SIG-M5 (cell line): ENCODE data around the gene C2CD4C.
"Not testable (repeated sequence)": the region's sequence is repeated elsewhere in the genome, so short reads cannot be mapped to it uniquely, and the experiment has no call there.

Experiments
- DNase-seq: peaks from one replicate; lab custom pipeline; 2025; lab: John Stamatoyannopoulos, UW

Gene C2CD4C

DNA sequence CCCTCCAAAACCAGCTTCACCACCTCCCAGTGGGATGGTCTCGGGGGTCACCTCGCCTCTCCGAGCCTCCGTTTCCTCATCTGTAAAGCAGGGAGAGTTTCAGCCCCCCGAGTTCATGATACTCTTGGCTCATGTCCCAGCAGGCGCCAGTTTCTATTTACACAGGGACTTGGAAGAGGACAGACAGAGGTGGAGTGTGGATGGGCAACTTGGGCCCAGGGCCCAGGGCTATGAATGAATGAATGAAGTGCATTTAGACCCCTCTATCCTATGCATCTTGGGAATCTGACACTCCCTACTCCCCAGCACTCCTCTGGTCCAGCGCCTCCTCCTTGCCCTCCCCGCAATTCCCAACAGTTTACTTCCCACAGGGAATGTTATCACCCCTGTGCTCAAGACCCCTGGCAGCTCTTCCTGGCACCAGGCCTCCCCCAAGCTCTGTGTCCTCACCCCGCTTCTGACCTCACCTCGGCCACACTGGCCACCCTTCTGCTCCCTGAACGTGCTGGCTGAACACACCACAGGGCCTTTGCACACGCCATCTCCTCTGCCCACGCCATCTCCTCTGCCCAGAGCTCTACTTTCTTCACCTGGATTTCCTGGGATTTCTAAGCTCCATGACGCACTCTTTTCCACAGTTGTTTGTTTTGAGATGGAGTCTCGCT is 4.9 kb upstream of the C2CD4C start:
- no peak for DNase-seq

DNA sequence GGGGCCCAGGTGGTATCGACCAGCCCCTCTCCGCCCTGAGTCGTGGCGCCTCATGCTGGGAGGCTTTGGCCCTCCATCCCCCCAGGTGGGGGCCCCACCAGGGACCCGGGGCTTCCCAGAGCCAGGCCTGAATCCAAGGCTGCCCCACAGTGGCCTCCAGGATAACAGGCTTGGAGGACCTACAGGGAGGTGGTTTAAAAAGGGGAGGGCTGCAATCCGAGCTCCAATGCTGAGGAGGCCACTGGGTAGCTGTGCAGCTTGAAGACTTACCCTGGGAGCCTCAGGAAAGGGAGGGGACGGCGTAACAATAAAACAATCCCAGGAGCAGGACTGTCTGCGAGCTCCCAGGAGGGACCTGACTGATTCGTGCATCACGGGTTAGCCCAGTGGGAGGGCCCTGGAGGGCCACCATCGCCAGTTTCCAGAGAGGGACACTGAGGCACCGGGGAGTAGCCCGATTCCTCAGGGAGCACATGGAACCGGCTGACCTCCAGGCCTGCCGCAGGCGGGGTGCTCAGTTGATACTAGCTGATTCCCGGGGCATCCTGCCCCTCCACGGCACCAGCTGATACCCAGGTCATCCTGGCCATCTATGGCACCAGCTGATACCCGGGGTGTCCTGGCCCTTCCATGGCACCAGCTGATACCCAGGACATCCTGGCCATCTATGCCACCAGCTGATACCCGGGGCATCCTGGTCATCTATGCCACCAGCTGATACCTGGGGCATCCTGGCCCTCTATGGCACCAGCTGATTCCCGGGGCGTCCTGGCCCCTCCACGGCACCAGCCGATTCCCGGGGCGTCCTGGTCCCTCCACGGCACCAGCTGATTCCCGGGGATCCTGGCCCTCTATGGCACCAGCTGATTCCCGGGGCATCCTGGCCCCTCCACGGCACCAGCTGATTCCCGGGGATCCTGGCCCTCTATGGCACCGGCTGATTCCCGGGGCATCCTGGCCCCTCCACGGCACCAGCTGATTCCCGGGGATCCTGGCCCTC is 3.7 kb upstream of the C2CD4C start:
- no peak for DNase-seq

DNA sequence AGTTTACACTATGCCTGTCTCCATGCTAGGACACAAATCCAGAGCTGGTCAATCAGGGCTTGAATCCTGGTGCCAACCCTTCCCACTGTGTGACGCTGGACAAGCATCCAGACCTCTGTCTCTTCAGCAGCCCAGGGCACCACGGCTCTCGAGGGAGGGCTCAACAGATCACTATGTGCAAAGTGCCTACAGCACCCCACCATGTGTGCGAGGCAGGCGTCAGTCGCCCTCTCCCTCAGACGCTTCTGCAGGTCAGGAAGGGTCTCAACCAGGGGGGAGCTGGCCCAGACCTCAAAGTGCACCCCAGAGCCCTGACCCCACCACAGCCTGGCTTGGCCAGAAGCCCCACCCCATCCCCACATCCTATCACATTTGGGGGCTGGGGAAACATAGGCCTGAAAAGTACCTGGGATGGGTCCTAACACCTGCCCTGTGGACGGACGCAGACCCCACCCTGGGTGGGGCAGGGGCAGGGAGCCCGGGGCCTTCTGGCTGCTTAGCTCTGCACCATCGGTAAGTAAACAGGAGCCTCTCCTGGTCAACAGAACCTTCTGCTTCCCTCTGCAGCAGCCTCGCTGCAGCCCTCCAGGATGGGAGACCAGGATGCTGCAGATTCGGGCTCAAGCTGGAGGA is 2.9 kb upstream of the C2CD4C start:
- DNase-seq: no peak

DNA sequence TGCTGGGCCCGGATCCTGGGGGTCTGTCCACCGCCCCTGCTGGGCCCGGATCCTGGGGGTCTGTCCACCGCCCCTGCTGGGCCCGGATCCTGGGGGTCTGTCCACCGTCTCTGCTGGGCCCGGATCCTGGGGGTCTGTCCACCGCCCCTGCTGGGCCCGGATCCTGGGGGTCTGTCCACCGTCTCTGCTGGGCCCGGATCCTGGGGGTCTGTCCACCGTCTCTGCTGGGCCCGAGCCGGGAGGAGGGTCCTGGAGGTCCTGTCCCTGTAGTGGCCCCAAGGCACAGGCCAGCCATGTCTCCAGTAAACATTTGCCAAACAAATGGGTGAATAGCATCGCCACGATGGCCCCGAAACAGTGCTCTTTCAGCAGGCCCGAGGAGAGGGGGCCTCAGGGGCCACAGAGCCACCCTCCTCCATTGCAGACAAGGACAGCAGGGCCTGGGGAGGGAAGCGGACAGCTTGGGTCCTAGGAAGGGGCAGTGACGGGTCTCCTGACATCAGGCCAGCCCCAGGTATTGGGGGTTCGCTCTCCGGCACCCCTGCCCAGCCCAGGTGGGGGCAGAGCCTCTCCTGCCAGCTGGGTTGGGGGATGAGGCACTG is 2.3 kb upstream of the C2CD4C start:
- not testable (repeated sequence) for DNase-seq

DNA sequence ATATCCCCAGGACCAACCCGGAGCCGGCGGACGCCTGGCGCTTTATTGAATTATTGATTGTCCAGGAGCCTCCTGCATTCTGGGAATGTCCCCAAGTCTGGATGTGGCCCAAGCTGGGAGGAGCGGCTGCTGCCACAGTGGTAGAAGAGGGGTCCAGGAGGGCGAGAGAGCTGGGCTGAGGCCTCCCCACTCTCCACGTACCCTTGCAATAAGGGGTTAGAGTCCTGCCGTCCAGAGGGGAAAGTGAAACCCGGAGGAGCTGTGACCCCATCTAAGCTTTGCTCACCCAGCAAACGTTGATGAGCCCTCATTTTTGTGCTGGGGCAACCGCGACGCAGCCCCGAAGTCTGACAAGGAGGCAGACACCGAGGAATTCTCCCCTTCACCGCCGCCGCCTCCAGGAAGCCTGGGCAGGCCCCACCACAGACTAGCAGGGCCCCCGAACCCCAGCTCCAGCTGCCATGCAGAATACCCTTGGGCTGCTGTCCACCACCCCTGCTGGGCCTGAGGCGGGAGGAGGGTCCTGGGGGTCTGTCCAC is 1.4 kb upstream of the C2CD4C start:
- DNase-seq: no peak

DNA sequence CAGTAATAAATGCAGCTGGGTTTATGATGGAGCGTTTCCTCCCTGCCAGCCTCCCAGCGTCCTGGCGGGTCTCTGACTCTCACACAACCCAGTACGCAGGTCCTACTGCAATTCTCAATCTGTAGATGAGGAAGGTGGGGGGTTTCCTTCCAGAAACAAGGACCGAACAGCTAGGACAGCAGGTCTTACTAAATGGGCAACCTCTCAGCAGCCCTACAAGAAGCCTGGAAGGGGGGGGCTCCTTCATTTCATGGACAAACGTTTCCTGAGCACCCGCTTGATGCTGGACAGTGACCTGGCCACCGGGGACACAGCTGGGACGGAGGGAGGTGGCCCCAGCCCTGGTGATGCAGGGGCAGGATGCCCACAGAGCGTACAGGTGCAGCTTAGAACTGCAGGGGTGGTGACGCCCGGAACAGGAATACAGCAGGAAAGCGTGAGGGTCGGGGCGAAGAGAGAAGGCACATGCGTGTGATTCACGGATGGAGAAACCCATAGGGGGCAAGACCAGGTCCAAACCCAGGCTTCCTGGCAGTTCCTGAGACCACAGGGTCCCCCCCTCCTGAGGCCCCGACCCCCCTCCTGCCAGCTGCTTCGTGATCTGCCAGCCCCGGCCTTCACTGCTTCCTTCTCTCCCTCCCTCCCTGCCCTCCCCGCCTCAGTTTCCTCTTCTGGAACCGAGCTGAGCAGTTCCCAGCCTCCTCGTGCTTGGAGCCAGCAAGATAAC is 732 bp upstream of the C2CD4C start:
- no peak for DNase-seq

DNA sequence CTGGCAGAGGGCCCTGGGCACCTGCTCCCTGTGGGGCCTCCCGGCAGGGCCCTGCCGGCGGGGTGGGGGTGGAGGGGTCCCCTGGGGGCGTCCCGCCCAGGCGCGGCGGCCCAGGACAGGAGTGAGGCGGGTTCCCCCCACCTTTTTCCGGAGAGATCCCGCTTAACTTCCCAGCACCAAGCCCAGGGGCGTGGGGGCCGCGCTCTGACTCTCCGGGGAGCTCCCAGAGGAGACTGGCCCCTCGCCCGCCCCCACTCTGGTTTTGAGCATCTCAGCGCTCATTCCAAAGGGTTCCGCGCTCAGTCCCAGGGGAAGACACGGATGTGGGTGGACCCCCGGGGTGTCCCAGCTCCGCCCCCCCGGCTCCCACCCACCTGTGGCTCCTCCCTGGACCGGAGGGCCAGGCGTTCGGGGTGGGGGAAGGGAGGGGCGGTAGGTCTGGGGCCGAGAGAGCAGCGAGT is 476 bp downstream of the C2CD4C start:
- DNase-seq: no peak

DNA sequence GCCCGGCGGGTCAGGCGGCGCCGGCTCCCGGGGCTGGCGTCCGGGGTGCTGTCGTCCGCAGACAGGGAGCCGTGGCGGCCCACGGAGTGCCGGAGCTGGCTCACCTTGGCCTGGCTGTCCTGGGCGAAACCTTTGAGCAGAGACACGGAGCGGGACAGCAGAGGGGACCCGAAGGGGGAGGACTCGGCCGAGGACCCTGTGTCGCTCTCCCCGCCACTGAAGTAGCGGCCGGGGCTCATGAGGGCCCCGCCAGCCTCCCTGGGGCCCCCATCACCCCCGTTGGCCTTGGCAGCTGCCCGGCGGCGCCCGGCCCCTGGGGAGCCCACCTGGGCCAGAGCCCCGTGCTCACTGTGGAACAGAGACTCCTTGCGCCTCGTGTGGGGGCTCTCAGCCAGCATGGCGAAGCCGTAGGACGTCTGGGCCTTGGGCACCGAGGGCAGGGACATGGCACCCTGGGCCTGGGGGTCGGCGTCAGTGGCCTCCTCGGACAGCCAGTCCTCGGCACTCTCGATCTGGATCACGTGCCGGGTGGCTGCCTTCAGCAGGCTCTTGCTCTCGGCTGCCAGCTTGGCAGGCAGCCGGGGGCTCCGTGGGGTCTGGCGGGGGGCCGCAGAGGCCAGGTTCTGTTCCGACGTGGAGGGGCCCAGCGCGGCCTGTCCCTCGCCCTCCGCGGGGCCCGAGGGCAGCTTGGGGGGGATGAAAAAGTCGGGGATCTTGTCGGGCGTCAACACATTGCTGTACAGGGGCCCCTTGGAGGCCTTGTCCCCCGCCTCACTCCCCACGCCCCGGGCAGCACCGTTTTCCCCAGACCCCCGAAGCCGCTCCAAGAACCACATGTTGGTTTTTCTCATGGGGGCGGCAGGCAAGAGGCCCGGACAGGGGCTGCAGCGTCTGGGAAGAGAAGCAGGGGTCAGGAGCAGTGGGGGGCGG is 1.2 kb downstream of the C2CD4C start:
- DNase-seq: no peak

DNA sequence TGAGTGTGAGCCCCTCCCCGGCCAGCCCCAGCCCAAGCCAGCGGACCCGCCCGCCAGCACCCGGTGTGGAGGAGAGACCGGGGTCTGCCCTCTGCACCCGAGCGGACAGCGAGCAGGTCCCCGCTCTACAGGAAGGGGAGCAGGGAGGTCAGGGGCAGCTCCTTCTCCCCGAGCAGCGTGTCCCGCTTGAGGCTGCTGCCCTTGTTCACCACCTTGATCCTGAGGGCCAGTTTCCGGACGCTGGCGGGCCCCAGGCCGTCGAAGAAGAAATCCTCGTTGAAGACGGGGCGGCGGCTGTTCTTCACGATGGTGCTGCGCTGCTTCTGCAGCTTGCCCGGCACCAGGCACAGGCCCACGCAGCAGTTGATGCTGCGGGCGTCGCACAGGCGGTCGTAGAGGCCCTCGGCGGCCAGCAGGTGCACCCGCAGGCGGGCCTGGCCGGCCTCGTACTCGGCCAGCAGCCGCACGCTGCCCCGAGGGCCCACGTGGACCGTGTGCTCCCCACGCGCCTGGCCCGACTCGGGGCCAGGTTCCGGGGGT is 1.9 kb downstream of the C2CD4C start:
- DNase-seq: no peak

DNA sequence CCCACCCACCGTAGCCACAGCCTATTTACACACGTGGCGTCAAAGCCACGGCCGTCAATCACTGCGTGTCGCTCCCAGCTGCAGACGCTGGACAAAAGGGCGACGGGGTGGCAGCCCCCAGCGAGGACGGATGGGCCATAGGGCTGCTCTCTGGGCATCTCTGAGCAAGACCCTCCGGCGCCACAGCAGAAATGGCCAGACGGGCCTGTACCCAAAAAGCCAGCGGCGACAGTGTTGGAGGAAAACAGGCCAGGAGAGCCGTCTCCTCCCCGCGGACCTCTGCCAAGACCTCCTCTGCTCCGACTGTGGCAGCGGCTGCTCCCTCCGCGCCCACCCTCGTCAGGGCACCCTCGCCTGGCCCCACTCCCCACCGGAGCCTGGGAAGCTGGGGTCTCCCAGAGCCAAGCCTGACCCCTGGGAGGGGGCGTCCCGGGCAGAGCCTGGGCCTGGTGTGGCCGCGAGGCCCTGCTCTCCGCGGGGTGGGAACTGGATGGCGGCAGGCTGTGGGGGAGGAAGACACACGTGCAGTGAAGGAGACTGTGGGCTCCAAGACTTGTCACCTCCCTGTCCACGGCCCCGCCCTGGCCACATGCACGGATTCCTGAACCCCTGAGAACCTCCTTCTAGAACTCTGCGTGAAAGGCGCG is 2.7 kb downstream of the C2CD4C start:
- DNase-seq: no peak

DNA sequence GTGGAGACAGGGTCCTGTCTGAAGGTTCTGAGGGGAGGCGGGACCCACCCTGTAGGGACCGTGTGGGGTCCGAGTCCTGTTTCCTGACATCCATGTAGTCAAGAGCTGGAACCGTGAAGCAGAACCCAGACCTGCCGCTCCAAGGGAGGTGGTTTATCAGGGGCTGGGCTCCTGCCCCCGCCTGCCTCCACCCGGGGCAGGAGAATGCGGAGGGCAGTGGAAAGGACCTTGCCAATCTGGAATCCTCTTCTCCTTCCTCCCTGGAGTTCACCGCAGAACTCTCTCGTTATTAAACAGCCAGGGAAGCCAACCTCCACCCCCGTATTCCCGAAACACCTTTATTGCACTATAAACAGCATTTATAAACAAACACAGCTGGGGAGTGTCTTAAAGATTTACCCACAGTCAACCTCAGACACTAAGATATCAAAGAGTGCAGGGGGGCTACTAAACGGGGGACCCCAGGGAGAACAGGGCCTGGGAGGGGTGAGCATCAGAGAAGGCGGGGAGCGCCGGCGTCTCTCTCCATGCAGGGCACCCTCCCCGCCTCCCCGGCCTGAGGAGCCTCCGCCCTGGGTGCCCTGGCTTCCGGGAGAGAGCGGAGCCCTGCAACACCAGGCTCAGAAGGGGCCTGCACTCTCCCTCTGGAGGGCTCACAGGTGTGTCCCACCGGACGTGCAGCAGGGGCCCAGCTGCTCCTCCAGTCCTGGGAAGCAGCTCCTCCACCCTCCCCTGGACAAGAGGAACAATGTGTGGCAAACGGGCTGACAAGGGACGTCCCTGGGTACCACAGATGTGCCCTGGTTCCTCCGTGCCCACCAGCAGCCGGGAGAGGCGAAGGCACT is 3.6 kb downstream of the C2CD4C start:
- no peak for DNase-seq

DNA sequence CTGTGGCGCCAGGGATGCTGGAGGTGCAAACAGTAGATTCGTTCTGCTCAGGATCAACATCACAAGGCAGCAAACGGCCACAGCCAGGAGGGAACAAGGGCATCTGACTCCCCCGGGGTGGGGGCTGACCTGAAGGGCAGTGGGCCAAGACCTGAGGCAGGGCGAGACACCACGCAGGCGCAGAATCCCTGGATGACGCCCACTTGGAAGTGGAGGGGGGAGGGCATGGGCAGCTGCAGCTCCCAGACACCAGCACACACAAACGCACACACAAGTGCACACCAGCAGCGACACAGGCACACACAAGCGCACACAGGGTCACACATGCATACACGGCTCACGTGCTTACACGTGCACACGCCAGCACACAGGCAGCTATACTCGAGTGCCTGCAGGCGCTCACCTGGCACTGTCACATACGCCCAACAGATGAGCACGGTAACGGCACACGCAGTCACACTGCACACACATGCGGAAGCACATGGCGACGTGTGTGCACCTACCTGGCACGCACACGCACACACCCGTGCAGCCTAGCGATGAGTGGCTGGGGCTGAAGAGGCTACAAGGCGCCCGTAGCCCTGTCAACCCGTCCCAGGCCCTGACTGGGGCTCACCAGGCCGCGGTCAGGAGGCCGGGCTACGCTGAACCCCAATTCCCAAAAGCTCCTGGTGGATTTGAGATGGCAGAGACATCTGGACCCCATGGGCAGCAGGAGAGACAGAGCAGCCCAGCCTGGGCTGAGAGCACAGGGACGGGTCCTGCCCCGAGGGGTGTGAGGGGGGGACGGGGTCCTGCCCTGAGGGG is 5.5 kb downstream of the C2CD4C start:
- DNase-seq: no peak

DNA sequence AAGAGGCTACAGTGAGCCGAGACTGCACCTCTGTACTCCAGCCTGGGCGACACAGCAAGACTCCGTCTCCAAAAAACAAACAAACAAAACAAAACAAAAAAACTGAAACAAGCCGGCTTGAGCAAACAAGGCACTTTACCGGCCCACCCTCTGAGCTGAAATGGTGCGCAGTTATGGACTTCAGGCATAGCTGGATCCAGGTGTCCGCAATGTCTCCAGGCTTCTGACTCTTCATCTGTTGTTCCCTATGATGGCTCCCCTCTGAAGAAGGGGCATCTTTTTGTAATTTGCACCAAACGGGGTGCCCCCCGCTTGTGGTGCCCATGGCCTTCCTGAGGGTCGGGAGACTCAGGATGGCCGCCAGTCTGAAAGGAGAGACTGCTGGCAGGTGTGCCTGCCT is 6.2 kb downstream of the C2CD4C start:
- DNase-seq: no peak

DNA sequence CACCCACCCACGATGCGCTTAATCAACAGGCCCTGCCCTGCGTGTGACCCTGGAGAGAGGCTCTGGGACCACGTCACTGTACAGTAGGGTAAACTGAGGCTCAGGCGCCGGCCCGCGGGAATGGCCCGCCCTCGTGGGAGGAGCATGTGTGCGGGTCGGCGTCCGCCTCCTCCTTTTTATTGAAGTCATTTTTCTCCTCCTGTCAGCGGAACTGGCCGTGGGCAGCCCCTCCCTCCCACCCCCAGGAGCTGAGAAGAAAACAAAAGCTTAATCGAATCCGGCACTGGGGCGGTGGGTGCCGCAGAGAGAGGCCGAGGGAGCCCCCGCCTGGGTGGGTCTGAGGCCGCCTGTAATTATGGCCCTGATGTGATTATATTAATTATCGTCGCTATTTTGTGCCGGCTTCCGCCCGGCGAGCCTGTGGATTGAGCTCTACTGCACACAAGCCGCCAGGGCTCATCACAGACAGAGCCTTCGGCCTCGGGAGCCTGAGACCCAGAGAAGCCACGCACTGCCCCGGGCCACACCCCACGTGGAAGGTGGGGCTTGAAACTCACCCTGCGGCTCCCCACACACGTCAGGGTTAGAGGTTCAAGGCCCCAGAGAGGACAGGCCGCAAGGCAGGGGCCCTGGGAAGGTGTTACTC is 7.0 kb downstream of the C2CD4C start:
- DNase-seq: no peak

DNA sequence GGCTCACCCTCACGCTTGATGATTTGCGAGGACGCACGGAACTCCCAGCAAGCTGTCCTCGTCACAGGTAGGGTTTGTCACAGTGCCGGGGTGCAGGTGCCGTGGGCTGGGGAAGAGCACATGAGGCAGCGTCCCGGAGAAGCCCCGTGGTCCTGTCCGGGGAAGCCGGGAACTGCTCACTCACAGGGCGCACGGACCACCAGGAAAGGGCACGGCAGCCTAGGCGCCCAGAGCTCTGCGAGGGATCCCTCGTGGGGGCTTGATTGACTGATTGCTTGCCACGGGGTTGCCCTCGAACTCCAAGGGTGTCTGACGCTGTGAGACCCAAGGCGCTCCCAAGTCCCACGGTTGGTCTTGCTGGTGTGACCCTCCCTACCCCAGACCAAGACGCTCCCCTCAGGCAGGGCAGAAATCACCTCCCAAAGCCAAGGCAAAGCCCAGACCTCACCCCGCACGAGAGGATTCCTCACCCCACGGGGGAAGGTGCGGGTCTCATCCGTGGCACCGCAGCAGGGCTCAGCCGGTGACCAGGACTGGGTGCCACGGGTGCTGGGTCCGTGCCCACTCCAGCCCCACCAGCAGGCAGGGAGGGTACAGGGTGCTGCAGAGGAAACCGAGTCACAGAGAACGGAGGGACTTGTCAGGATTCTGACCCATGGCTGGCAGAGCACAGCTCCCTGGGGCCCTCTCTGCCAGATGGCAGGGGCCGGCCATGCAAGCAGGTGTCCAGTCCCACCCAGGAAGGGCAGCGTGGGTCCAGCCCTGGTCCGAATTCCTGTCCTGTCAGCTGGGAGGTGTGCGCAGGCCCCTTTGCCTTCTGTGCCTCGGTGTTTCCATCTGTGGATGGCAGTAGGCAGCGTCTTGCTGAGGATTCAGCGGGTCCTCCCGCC is 7.7 kb downstream of the C2CD4C start:
- DNase-seq: no peak

DNA sequence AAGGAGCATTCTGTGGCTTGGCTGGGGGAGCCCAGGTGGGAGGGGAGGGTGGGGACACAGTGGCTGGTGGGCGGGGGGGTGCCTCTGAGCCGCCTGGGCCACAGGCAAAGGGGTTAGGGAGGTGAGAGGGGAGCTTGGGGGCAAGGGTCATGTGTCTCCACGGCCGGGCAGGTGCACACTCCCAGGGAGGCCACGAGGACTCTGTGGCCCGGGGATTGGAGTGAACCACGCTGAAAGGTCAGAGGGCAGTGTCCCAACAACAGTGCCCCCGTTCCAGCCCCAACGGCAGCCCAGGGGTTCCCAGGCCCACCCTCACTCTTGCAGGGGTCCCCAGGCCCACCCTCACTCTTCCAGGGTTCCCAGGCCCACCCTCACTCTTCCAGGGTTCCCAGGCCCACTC is 9.6 kb downstream of the C2CD4C start:
- no peak for DNase-seq
